Activated B cell treated with CpG ODN at 0.5 μM for 24 hours (primary cell): ENCODE data around the gene ATAT1. TPM values are rescaled to one million over a fixed set of nuclear protein-coding genes. Genes with fewer than 3 reads are reported as not detected.

Source experiments
- ATAC-seq: fragments of 200-7000 bp; cut with Tn5 transposase; one replicate; pipeline ENCODE4 v1.10.0; 2021; ENCODE audit warnings: low read depth, mild to moderate bottlenecking, moderate library complexity
- CTCF ChIA-PET: fragments of 350-600 bp; sonication (Branson Sonifier 250); formaldehyde crosslinking; loops from one replicate; lab custom pipeline; 2021; ENCODE audit warnings: antibody characterized with exemption; lab: Charles Lee
- POLR2A ChIA-PET: fragments of 350-600 bp; sonication (Branson Sonifier 250); formaldehyde crosslinking; loops from one replicate; lab custom pipeline; 2021; ENCODE audit warnings: antibody characterized with exemption; lab: Charles Lee
- DNase-seq: peaks from one replicate; pipeline ENCODE4 v3.0.0; 2022
- H3K27ac Mint-ChIP-seq: one replicate; pipeline ENCODE4 v1.8.0; 2020; ENCODE audit warnings: mixed read lengths
- H3K27me3 Mint-ChIP-seq: one replicate; pipeline ENCODE4 v1.8.0; 2021; ENCODE audit warnings: mixed read lengths
- H3K36me3 Mint-ChIP-seq: one replicate; pipeline ENCODE4 v1.8.0; 2021; ENCODE audit warnings: low read depth, mixed read lengths
- H3K4me1 Mint-ChIP-seq: one replicate; pipeline ENCODE4 v1.8.0; 2021; ENCODE audit warnings: mixed read lengths
- H3K4me3 Mint-ChIP-seq: one replicate; pipeline ENCODE4 v1.8.0; 2020; ENCODE audit warnings: mild to moderate bottlenecking, mixed read lengths
- H3K9me3 Mint-ChIP-seq: one replicate; pipeline ENCODE4 v1.8.0; 2020; ENCODE audit warnings: mixed read lengths
- intact Hi-C: fragments of 100-400 bp; cut with micrococcal nuclease; formaldehyde crosslinking; loops from one replicate; pipeline ENCODE4 v1.15.1; 2024
- total RNA-seq: library from RNA; stranded (reverse); gene quantifications from 2 replicates; pipeline ENCODE4 v1.2.3, GENCODE V29; 2022
- TF ChIP-seq, protein P1 (sequence below): fragments of 200-600 bp; IDR thresholded peaks from one replicate; pipeline ENCODE4 v1.8.0; 2022; ENCODE audit warnings: antibody characterized with exemption, mild to moderate bottlenecking

ATAT1 gene
- total RNA-seq, 1 donor from 2014 or later: 10.3 TPM

DNA sequence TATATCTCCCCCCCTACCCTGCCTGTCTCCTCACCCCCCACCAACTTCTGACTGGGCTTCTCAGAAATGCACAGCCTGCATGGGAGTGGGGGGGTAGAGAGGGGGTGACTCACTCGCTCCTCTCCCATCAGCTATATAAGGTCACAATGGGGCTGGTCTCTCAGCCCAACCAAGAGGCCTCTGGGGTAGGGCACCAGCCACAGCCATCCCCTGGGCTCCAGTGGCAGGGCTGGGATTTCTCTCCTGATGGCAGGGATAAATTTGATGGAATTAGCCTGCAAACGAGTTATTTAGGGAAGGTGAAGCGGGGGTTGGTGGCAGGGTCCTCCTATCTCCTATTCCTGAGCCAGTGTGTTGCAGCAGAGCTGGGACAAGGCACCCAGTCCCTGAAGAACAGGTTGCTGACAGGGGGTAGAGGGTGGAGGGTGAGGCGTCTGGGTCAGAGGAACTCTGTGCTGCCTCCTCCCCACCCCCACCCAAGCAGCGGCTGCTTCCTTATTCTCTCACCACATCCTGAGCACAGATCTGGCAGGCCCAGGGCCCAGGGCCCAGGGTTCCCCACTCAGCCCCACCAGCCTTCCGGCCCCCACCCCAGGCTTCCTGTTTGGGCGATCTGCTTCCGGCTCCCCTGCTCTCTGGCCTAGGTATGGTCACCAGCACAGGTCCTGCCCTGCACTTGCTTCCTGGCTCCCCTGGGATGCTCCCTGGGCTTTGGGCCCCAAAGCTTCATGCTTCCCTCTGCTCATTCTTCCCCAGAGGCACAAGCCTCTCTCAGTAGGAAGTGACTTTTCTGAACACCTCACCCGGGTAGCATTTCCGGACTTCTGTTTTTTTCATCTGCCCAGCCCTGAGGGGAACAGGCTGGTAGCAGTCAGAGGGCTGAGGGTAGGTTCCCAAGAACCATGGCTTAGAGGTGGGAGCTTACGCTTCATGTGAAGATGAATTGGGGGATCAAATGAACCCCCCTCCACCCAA is 55.8 kb downstream of the ATAT1 start:
- ChIA-PET POLR2A (interaction anchor here (0.6 to 15.3 kb wide), 14 partner anchors 7 to 229 kb away, joined by 3 to 697 read pairs (median 7); partner anchors contain the start of genes DHX16, MDC1, MRPS18B and NRM), CTCF (interaction anchor here (2.1 to 15.7 kb wide), 3 partner anchors 7 to 46 kb away, joined by 7 to 576 read pairs (median 58); partner anchors contain the start of genes MDC1, NRM and TUBB)
- Mint-ChIP-seq H3K4me3 (peak overlapping the region; percentile 92), H3K27me3 (no peaks in the 10 kb centered on the region), H3K27ac (peak overlapping the region; percentile 99), H3K9me3 (no peaks in the 10 kb centered on the region), H3K36me3 (peaks cover 69% of the 10 kb centered on the region), H3K4me1 (peaks cover 72% of the 10 kb centered on the region)
- intact Hi-C loops: loop anchor here (1.0 to 10.0 kb wide), 7 partner anchors 9 to 882 kb away; partner anchors contain the start of genes DHX16, GTF2H4, MDC1 and MRPS18B
- TF ChIP-seq, protein P1, sequence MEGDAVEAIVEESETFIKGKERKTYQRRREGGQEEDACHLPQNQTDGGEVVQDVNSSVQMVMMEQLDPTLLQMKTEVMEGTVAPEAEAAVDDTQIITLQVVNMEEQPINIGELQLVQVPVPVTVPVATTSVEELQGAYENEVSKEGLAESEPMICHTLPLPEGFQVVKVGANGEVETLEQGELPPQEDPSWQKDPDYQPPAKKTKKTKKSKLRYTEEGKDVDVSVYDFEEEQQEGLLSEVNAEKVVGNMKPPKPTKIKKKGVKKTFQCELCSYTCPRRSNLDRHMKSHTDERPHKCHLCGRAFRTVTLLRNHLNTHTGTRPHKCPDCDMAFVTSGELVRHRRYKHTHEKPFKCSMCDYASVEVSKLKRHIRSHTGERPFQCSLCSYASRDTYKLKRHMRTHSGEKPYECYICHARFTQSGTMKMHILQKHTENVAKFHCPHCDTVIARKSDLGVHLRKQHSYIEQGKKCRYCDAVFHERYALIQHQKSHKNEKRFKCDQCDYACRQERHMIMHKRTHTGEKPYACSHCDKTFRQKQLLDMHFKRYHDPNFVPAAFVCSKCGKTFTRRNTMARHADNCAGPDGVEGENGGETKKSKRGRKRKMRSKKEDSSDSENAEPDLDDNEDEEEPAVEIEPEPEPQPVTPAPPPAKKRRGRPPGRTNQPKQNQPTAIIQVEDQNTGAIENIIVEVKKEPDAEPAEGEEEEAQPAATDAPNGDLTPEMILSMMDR: no peak
- DNase-seq (peak; percentile 80), ATAC-seq (peak; percentile 59)

DNA sequence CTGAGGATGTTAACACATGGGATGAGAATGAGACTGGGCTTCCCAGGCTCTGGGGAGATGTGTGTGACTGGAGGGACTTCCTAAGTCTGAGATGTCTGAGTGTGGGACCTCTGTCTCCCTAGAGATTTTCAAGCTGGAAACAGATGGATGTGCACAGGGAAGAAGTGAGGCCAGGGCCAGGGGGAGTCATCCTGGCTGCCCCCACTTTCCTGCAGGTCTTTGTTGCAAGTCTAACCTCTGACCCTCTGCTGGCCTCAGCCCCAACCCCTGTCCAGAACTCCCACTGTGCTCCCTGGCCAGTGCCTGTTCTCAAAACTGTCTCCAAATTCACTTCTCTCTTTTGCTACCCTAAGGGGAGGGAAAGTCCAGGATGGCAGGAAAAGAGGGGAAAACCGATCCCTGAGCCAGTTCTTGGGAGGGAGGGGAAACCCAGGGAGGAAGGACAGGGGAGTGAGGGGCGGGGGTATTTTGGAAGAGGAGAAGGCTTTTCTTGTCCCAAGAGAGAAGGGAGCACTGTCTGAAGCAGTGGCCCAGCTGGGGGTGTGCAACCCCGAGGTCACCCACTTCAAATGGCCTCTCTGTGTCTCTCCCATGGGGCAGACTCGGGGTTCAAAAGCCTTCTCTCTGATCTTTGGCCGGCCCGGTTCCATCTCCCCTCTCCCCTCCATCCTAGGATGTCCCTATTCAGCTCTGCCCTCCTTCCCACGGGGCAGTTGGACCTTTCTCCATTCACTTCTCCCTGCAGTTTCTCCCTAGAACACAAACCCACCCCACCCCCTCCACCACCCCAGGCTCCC is 56.7 kb downstream of the ATAT1 start:
- intact Hi-C loops: loop anchor here (2.0 to 10.0 kb wide), 4 partner anchors 67 to 881 kb away; partner anchors contain the start of genes GTF2H4, MRPS18B, PPP1R10 and TRIM26
- no peaks in the 10 kb centered on the region for H3K9me3 Mint-ChIP-seq
- ATAC-seq (no peak), DNase-seq (no peak)
- peaks cover 65% of the 10 kb centered on the region for H3K36me3 Mint-ChIP-seq
- no peaks in the 10 kb centered on the region for H3K27me3 Mint-ChIP-seq
- TF ChIP-seq, protein P1: no peak
- ChIA-PET POLR2A (interaction anchor here (0.6 to 15.3 kb wide), 13 partner anchors 9 to 520 kb away, joined by 3 to 697 read pairs (median 9); partner anchors contain the start of genes DHX16, MDC1, MRPS18B and NRM), CTCF (interaction anchor here (15.7 kb wide), 1 partner anchor 45 kb away, joined by 576 read pairs; the partner anchor contains the start of gene TUBB)
- H3K27ac Mint-ChIP-seq: peak overlapping the region; percentile 99
- H3K4me1 Mint-ChIP-seq: peaks cover 82% of the 10 kb centered on the region
- peak overlapping the region; percentile 92 for H3K4me3 Mint-ChIP-seq

DNA sequence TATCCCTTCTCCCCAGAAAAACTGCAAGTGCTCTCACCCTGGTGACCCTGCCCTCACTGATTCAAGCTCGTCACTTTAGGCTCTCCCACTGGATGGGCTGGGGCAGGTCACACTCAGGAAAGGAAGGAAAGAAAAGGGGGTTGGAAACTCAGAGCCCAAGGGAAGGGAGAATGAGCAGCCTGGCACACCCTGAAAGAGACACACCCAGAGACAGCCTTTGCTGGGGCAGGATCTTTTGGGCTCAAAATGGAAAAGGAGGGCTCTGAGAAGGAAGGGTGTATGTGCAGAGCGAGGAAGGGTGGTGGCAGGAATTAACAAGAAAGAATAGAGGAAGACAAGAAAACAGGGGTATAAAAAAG is 57.3 kb downstream of the ATAT1 start:
- DNase-seq (no peak), ATAC-seq (no peak)
- H3K4me1 Mint-ChIP-seq: peaks cover 82% of the 10 kb centered on the region
- H3K27ac Mint-ChIP-seq: peak overlapping the region; percentile 99
- intact Hi-C loops: loop anchor here (2.0 to 10.0 kb wide), 4 partner anchors 67 to 881 kb away; partner anchors contain the start of genes GTF2H4, MRPS18B, PPP1R10 and TRIM26
- H3K27me3 Mint-ChIP-seq: no peaks in the 10 kb centered on the region
- CTCF ChIA-PET: interaction anchor here (1.0 to 15.7 kb wide), 2 partner anchors 12 to 44 kb away, joined by 4 to 576 read pairs; partner anchors contain the start of genes DHX16 and TUBB
- no peaks in the 10 kb centered on the region for H3K9me3 Mint-ChIP-seq
- peaks cover 59% of the 10 kb centered on the region for H3K36me3 Mint-ChIP-seq
- POLR2A ChIA-PET: interaction anchor here (0.7 to 15.3 kb wide), 9 partner anchors 8 to 519 kb away, joined by 3 to 697 read pairs (median 4); partner anchors contain the start of genes ABCF1, MDC1, MRPS18B and PPP1R10
- TF ChIP-seq, protein P1: no peak
- peak overlapping the region; percentile 92 for H3K4me3 Mint-ChIP-seq

DNA sequence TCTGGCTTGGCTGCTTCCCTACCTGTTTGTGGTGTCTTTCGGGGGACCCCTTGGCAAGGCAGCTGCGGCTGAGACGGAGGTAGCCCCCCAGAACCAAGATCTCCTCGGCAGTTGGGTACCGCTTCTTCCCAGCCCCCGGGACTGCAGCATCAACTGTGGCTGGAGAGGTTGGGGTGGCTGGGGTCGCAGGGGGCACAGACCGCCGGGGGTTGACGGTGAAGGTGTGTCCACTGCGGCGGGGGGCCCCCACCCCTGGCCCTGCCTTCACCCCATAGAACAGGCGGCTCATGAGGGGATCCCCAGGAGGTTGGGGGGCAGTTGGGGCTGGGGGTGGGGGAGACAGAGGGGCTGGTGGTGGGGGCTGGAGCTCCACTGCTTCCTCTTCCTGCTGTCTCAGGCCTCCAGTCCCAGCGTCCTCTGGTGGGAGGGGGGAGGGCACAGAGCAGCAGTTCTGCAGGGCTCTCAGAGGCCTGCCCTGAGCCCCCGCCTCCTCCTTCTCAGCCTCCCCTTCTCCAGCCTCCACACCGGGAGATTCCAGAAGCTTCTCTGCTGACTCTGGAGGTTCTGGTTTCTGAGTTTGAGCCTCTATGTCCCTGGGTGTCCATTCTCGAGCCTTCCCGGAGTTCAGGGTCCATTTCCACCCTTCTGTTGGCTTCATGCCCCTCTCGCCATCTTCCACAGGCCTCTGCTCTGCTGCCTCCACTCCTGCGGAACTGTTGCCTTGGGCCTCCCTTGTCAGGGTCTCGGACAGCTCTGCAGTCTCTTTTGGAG is 57.9 kb downstream of the ATAT1 start:
- H3K4me3 Mint-ChIP-seq: peak overlapping the region; percentile 92

More for the DNA sequence above, 57.9 kb downstream of the ATAT1 start:
- no peaks in the 10 kb centered on the region for H3K27me3 Mint-ChIP-seq
- H3K36me3 Mint-ChIP-seq: peaks cover 54% of the 10 kb centered on the region
- TF ChIP-seq, protein P1: no peak
- peak overlapping the region; percentile 99 for H3K27ac Mint-ChIP-seq
- DNase-seq (no peak), ATAC-seq (no peak)
- peaks cover 82% of the 10 kb centered on the region for H3K4me1 Mint-ChIP-seq
- ChIA-PET CTCF (interaction anchor here (1.0 to 15.7 kb wide), 2 partner anchors 12 to 44 kb away, joined by 4 to 576 read pairs; partner anchors contain the start of genes DHX16 and TUBB), POLR2A (interaction anchor here (0.5 to 15.3 kb wide), 7 partner anchors 9 to 168 kb away, joined by 3 to 697 read pairs (median 5); partner anchors contain the start of genes ABCF1, MDC1, MRPS18B and PPP1R10)
- intact Hi-C loops: loop anchor here (5.0 to 10.0 kb wide), 3 partner anchors 223 to 880 kb away; partner anchors contain the start of genes GTF2H4 and TRIM26
- H3K9me3 Mint-ChIP-seq: no peaks in the 10 kb centered on the region
